HepG2 (cell line): ENCODE results near the gene LSM14B. TPM values are rescaled to one million over a fixed set of nuclear protein-coding genes. Genes with fewer than 3 reads are reported as not detected.

Experiments used
- ARID5B ChIP-seq: IDR thresholded peaks from 2 replicates; pipeline ENCODE4 v1.4.0; 2020; ENCODE audit warnings: mild to moderate bottlenecking, missing genetic modification reagents
- ATF7 ChIP-seq, 2 experiments: fragments of 450-650 bp in 1 of 2; sonication (generic) in 1 of 2; formaldehyde crosslinking in 1 of 2; IDR thresholded peaks; 2 replicates each; pipeline versions ENCODE4 v1.4.0 to v1.6.1; 2016 to 2020; ENCODE audit warnings: antibody characterized with exemption in 1 of 2, mild to moderate bottlenecking in 1 of 2, missing genetic modification reagents in 1 of 2
- FOSL2 ChIP-seq: sonication (generic); formaldehyde crosslinking; IDR thresholded peaks from 2 replicates; pipeline ENCODE4 v1.4.0; 2020; ENCODE audit warnings: missing genetic modification reagents
- HNF1A ChIP-seq, 2 experiments: sonication (generic) in 1 of 2; formaldehyde crosslinking in 1 of 2; IDR thresholded peaks; 2 replicates each; pipeline versions ENCODE4 v1.4.0 to v1.6.1; 2016 to 2020; ENCODE audit warnings: borderline replicate concordance in 1 of 2, low read depth in 1 of 2, mild to moderate bottlenecking in 1 of 2, missing genetic modification reagents in 1 of 2
- KLF6 ChIP-seq: IDR thresholded peaks from 2 replicates; pipeline ENCODE4 v1.8.0; 2016; ENCODE audit warnings: missing biosample characterization, missing genetic modification reagents
- MXD1 ChIP-seq: sonication (generic); formaldehyde crosslinking; IDR thresholded peaks from 2 replicates; pipeline ENCODE4 v1.4.0; 2020; ENCODE audit warnings: mild to moderate bottlenecking, missing genetic modification reagents
- RBFOX2 ChIP-seq: fragments of 200-400 bp; formaldehyde crosslinking; IDR thresholded peaks from 2 replicates; pipeline ENCODE4 v1.6.1; 2017; ENCODE audit warnings: low read depth, mild to moderate bottlenecking, low read length
- WIZ ChIP-seq: sonication (generic); formaldehyde crosslinking; IDR thresholded peaks from 2 replicates; pipeline ENCODE4 v1.5.1; 2020; ENCODE audit warnings: mild to moderate bottlenecking, missing genetic modification reagents
- ZBTB38 ChIP-seq: sonication (generic); formaldehyde crosslinking; IDR thresholded peaks from 2 replicates; pipeline ENCODE4 v1.5.1; 2020; ENCODE audit warnings: mild to moderate bottlenecking, missing genetic modification reagents
- ZNF275 ChIP-seq: sonication (generic); formaldehyde crosslinking; IDR thresholded peaks from 2 replicates; pipeline ENCODE4 v1.8.0; 2022; ENCODE audit warnings: missing genetic modification reagents, mild to moderate bottlenecking, inconsistent platforms, borderline replicate concordance
- ZNF574 ChIP-seq: sonication (generic); formaldehyde crosslinking; IDR thresholded peaks from 2 replicates; pipeline ENCODE4 v1.4.0; 2020; ENCODE audit warnings: missing genetic modification reagents
- ZNF629 ChIP-seq: sonication (generic); formaldehyde crosslinking; conservative IDR thresholded peaks from 2 replicates; pipeline ENCODE4 v1.5.0; 2020; ENCODE audit warnings: missing genetic modification reagents
- polyA plus RNA-seq, 8 experiments: library from polyadenylated mRNA; depleted of rRNA in 3 of 8; stranded (reverse) in 7 of 8; unstranded in 1 of 8; fragments of >200 nt; fragmentation: Illumina TruSeq in 4 of 8; extraction: Trizol in 4 of 8; gene quantifications; 2 replicates each; pipeline versions ENCODE4 v1.2.1 to v1.2.3, GENCODE V29; 2011 to 2016; ENCODE audit warnings: low read depth in 4 of 8, missing spikeins in 1 of 8, mixed read lengths in 1 of 8; ENCODE audit not compliant: insufficient read depth in 1 of 8
- total RNA-seq, 5 experiments: library from RNA; depleted of rRNA; stranded (reverse); fragments of >200 nt; fragmentation: Illumina TruSeq; extraction: Trizol; gene quantifications; 2 replicates each; pipeline ENCODE4 v1.2.3, GENCODE V29; 2016; ENCODE audit warnings: low read depth in 1 of 5

The LSM14B gene
- total and polyA plus RNA-seq, 2 of the 13 experiments (the other 11 are each of a cell fraction or from before 2014, with no cell fraction given) = 43.3 to 79.2 TPM

GRCh38 chr20:62136283-62137091, 14.2 kb downstream of the LSM14B start (continued):
- TF ChIP-seq WIZ (CRISPR knock-in tag) = no peak
- TF ChIP-seq ZNF574 = no peak
- TF ChIP-seq ARID5B (CRISPR knock-in tag) = no peak
- TF ChIP-seq ZBTB38 (CRISPR knock-in tag) = no peak
- no peak for TF ChIP-seq HNF1A (IDR thresholded peaks at IDR 0.05; ENCODE audit: low read depth)
- TF ChIP-seq HNF1A (CRISPR knock-in tag; IDR thresholded peaks at IDR 0.05; ENCODE audit: borderline replicate concordance) = no peak
- no peak for TF ChIP-seq KLF6 (CRISPR knock-in tag)
- no peak for TF ChIP-seq ZNF275
- TF ChIP-seq ZNF629 (CRISPR knock-in tag) = no peak
- TF ChIP-seq RBFOX2 = peak; percentile 68
- TF ChIP-seq FOSL2 (CRISPR knock-in tag) = 0 out of 2 replicates have a peak, but pooled peaks have one; percentile 28
- TF ChIP-seq MXD1 = no peak
- TF ChIP-seq ATF7 (IDR thresholded peaks at IDR 0.05) = no peak
- TF ChIP-seq ATF7 (CRISPR knock-in tag; IDR thresholded peaks at IDR 0.05) = no peak
